ENCODE measurements around the gene ACRBP.

The ACRBP gene

GRCh38 chr12:6635375-6635855, 11.8 kb downstream of the ACRBP start:
- peak overlapping the region; percentile 94 for H3K27ac ChIP-seq
- CTCF ChIA-PET: interaction anchor here (0.6 kb wide), 2 partner anchors 17 to 50 kb away, joined by 3 to 4 read pairs; no protein-coding TSS in a partner anchor

GRCh38 chr12:6632026-6632983, 14.9 kb downstream of the ACRBP start:
- peak overlapping the region; percentile 94 for H3K27ac ChIP-seq
- POLR2A ChIA-PET (ENCODE audit: low non-redundant PET): no interaction called here
- CTCF ChIA-PET: no interaction called here
- TF ChIP-seq CTCF (conservative IDR thresholded peaks at IDR 0.05; ENCODE audit: low read depth): no peak
- peak; percentile 28 for DNase-seq (ENCODE audit: low spot score)

More at GRCh38 chr12:6635375-6635855, 11.8 kb downstream of the ACRBP start:
- TF ChIP-seq CTCF (conservative IDR thresholded peaks at IDR 0.05; ENCODE audit: low read depth): no peak
- POLR2A ChIA-PET (ENCODE audit: low non-redundant PET): interaction anchor here (0.6 to 0.7 kb wide), 2 partner anchors 18 to 77 kb away, joined by 4 to 5 read pairs; no protein-coding TSS in a partner anchor
- DNase-seq (ENCODE audit: low spot score): no peak

GRCh38 chr12:6631549-6631961, 15.7 kb downstream of the ACRBP start:
- no peak for DNase-seq (ENCODE audit: low spot score)
- H3K27ac ChIP-seq: peak overlapping the region; percentile 94
- no peak for TF ChIP-seq CTCF (conservative IDR thresholded peaks at IDR 0.05; ENCODE audit: low read depth)
- POLR2A ChIA-PET (ENCODE audit: low non-redundant PET): no interaction called here
- CTCF ChIA-PET: no interaction called here

- H3K27ac ChIP-seq: peak overlapping the region; percentile 94
- CTCF ChIA-PET: no interaction called here
- DNase-seq (ENCODE audit: low spot score): no peak
- TF ChIP-seq CTCF (conservative IDR thresholded peaks at IDR 0.05; ENCODE audit: low read depth): no peak
- POLR2A ChIA-PET (ENCODE audit: low non-redundant PET): no interaction called here
Observed at GRCh38 chr12:6630736-6631135, 16.5 kb downstream of the ACRBP start.

- no peak overlapping the region for H3K27ac ChIP-seq
- no peak for TF ChIP-seq CTCF (conservative IDR thresholded peaks at IDR 0.05; ENCODE audit: low read depth)
- ChIA-PET POLR2A (ENCODE audit: low non-redundant PET) (no interaction called here), CTCF (no interaction called here)
- DNase-seq (ENCODE audit: low spot score): no peak
Observed at GRCh38 chr12:6627616-6628015, 19.6 kb downstream of the ACRBP start.

GRCh38 chr12:6626654-6627283, 20.5 kb downstream of the ACRBP start:
- no peak for DNase-seq (ENCODE audit: low spot score)
- ChIA-PET POLR2A (ENCODE audit: low non-redundant PET) (no interaction called here), CTCF (no interaction called here)
- no peak overlapping the region for H3K27ac ChIP-seq
- TF ChIP-seq CTCF (conservative IDR thresholded peaks at IDR 0.05; ENCODE audit: low read depth): no peak
